NCI-H187 treated with DMSO at 0.1 percent for 48 hours (cell line): ENCODE data around the gene ZSWIM1.

Source experiments
- DNase-seq: peaks from one replicate; lab custom pipeline; 2025; lab: John Stamatoyannopoulos, UW

The ZSWIM1 gene

DNA sequence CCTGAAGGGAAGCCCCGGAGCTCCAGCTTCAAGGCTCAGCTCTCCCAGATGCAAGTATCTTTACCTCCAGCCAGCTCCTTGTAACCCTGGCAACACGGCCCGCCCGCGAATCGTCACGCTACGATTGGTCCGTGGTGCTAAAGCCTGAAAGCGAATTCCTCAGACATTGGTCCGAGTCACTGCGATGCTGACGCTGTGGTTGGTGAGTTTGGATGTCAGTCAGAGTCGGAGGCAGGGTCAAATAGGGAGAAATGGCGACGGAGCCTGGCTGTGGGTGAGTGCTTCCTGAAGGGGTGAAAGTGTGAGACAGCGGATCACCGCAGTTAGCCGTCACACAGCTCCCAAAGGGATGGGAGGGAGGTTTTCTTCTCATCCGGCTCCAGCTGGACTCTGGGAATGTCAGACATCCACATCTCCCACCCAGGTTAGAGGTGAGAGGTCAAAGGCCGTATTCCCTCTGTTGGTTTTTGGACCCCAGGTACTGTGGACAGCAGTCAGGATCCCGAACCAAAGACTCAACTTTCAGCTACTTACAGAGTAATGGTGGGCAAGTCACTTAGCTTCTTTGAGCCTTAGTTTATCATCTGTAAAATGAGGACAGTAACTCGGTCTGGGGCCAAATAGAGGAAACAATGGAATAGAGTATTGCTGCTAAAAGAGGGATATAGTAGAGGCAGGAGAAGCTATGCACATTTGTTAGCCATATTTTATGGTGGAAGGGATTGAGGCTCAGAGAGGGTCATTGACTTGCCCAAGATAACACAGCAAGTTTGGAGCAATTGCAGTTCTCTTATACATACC, at the start of gene ZSWIM1:
Gene ZSWIM1 (plus strand): TSS at position 240 of the 801 bp plus-strand sequence. CDS start 1,366 bp downstream, outside the sequence.
- DNase-seq: peak; percentile 92

GRCh38 chr20:45832619-45833018, 48.4 kb upstream of the ZSWIM1 start:
- no peak for DNase-seq

DNA sequence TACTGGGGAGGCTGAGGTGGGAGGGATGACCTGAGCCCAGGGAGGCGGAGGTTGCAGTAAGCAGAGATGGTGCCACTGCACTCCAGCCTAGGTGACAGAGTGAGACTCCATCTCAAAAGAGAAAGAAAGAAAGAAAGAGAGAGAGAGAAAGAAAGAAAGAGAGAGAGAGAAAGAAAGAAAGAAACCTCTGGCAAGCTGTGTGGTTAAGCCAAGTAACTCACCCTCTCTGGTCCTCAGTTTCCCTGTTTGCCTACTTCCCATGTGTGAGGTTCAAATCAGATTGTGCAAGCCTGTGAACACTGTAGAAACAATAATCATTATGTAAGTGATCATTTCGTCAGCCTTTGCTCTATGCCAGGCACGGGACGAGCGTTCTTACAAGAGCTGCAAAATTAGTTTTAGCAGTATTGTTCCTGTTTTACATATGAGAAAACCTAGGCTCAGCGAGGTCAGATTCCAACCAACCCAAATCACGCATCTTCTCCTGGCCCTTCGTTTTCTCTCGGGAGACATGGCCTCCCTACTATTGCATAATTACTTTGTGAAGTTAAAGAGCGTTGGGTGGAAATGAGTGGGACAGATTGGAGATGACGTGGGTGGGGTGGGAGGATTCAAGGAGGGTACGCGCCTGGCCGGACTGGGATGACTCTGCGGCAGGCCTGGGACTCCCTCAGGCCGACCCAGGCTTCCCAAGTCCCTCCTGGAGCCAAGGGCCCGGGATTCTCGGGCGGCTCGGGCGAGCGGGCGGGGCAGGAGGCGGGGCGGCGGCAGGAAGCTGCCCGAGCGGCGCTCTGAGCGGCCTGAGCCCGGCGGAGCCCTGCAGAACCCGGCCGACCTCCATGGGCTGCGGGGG, 47.8 kb upstream of the ZSWIM1 start, which contains the start of gene SNX21:
Gene SNX21 (plus strand): TSS at position 770 of the 853 bp plus-strand sequence. CDS start 121 bp downstream, outside the sequence.
- no peak for DNase-seq

GRCh38 chr20:45833883-45834796, 46.9 kb upstream of the ZSWIM1 start:
- DNase-seq: no peak

DNA sequence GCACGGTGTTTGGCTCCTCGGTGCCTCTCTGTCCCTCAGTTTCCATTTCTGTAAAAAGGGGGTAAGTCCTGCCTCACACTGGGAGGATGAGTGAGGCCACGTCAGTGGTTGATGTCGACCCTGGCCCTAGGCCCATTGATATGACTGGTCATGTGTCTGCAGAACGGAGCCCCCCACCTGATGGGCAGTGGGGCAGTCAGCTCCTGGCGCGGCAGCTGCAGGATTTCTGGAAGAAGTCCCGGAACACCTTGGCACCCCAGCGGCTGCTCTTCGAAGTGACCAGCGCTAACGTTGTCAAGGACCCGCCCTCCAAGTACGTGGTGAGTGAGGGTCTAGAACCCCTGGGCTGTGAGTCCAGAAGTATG, 46.2 kb upstream of the ZSWIM1 start:
- DNase-seq: no peak

DNA sequence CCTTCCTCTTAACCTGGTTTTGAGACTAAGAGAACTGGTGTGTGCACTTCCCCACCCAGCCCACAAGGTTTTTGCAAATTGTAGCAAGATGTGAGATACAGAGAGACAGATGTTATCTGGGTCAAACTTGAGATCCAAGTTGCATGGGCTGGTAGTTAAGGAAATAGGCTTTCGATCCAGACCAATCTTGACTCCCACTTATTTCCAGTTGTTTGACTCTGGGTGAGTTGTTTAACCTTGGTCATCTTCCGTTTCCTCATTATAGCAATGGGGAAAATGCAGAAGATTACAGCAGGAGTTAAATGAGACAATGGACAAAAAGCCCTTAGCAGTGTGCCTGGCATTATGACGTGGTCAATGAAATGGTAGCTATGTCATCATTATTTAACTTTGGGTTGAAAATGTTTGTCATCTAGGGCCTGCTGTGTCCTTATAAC, 45.7 kb upstream of the ZSWIM1 start:
- no peak for DNase-seq

DNA sequence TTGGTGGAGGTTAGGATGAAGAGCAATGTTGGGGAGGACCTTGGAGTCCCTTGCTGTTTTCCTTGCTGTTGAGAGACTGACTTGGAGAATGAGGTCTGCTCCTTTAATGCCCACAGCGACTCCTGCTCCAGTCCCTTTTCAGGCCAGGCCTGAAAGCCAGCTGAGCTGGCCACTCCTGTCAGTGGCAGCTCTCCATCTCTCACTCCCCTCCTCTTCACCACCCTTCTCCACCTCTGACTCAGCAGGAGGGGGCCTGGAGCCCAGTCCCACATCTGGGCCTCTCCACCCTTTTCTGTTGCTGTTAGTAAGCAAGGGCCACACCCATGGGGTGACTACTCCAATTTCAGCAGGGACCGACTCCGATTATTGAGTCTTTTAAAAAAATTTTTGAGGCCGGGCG, 45.2 kb upstream of the ZSWIM1 start:
- DNase-seq: no peak

DNA sequence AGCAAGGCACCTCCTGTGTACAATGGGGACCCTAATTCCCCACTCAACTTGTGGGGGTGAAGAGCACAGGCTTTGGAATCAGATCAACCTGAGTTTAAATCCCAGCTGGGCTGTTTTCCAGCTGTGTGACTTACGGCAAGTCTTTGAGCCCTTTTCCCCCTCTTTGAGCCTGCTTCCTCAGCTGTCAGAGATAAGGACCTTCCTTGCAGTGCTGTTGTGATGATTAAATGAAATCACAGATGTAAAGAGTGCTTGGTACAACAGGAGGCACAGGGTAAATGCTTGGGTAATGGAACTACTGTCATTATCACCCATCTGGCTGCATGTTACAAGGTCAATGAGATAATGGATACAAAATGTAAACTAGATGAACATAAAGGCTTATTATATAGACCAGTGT, 44.2 kb upstream of the ZSWIM1 start:
- DNase-seq: no peak

DNA sequence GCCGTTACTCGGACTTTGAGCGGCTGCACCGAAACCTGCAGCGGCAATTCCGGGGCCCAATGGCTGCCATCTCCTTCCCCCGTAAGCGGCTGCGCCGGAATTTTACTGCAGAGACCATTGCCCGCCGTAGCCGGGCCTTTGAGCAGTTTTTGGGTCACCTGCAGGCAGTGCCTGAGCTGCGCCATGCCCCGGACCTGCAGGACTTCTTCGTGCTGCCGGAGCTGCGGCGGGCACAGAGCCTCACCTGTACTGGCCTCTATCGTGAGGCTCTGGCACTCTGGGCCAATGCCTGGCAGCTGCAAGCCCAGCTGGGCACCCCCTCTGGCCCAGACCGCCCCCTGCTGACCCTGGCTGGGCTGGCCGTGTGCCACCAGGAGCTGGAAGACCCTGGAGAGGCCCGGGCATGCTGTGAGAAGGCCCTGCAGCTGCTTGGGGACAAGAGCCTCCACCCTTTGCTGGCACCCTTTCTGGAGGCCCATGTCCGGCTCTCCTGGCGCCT, 40.3 kb upstream of the ZSWIM1 start:
- DNase-seq: no peak

DNA sequence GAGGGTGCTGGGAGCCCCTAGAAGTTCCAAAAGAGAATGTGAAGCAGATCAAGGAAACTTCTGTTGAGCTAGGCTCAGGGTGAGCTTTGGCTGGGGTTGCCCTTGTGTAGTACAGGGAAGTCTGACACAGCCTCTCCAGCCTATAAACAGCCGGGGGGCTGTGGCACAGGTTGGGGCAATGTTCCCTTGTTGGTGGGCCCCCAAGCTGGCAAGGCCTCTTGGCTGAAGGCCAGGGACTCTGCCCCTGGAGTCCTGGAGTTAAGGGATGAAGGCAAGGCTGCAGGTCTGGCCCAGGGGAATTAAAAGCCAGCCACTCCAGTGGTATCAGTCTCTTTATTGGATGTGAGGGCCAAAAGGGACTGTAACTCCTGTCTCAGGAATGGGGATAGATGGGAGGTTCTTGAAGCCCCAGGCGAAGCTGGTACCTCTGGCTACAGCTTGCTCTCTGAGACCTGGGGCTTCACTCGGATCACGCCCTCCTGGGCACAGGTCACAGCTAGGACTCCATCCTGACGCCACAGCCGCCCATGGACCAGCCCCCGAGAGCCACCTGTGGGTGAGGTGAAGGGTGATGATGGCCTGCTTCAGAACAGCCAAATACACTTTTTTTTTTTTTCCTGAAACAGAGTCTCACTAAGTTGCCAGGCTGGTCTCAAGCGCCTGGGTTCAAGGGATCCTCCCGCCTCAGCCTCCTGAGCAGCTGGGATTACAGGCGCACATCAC, 39.5 kb upstream of the ZSWIM1 start:
- no peak for DNase-seq

GRCh38 chr20:45842169-45842812, 38.7 kb upstream of the ZSWIM1 start:
- DNase-seq: no peak

GRCh38 chr20:45843506-45843905, 37.5 kb upstream of the ZSWIM1 start:
- DNase-seq: no peak

DNA sequence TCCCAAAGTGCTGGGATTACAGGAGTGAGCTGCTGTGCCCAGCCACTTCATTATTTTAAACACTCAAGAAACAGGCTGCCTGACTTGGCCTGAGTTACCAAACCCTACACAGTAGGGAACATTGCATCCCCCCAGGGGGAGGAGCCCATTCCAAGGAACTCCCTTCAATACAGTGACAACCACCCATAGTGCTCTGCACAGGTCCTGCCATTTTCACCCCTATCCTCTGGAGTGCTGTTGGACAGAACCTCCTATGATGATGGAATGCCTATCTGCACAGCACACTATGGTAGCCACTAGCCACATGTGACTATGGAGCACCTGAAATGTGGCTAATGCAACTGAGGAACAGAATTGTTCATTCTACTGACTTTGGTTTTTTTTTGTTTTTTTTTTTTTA, 35.6 kb upstream of the ZSWIM1 start:
- no peak for DNase-seq

GRCh38 chr20:45848421-45848820, 32.6 kb upstream of the ZSWIM1 start:
- DNase-seq: no peak

- DNase-seq: no peak
These were observed 32.0 kb upstream of the ZSWIM1 start for GRCh38 chr20:45848969-45849582.

GRCh38 chr20:45850238-45850637, 30.8 kb upstream of the ZSWIM1 start:
- DNase-seq: no peak

GRCh38 chr20:45850926-45851325, 30.1 kb upstream of the ZSWIM1 start:
- no peak for DNase-seq

DNA sequence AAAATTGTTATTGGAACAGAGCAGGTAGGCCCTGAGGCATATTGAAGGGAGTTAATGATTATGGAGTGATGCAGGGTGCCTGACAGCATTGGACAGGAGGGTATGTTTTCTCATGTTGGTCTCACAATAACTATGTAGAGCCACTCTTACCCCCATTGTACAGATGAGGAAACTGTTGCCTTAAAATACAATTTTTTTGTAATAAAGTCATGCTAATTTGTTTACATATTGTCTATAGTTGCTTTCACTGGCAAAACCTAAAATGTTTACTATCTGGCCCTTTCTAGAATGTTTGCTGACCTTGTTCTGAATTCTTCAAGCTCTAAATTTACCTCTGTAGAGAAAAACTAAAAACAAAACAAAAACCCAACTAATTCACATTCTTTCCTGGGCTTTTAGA, 29.5 kb upstream of the ZSWIM1 start:
- DNase-seq: no peak

GRCh38 chr20:45852326-45852725, 28.7 kb upstream of the ZSWIM1 start:
- no peak for DNase-seq

DNA sequence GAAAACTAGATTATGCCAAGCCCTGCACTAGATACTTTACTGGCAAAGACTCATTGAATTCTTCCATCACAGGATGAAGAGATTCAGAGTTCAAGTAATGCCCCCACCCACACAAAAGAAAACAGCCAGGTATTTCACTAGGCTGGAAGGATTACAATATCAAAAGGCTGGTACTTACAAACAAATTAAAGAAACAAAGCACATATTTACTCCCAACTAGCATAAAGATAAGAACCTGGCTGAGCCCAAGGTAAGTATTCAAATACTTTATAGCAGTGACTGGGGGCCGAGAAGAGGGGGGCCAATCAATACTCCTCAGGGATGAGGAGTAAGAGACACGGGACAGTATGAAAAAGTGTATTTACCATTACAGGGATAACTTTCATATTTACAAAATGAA, 27.5 kb upstream of the ZSWIM1 start:
- no peak for DNase-seq
